Activated CD4-positive, CD25-positive, alpha-beta regulatory T cell treated with anti-CD3 and anti-CD28 coated beads, Interleukin-2, amount 50 U/mL, for 72 hours (primary cell): Measurements from ENCODE around the gene TCP11.
"Not testable (repeated sequence)": the region's sequence is repeated elsewhere in the genome, so short reads cannot be mapped to it uniquely, and the experiment has no call there.

Source experiments
- DNase-seq: peaks from one replicate; pipeline ENCODE4 v3.0.0; 2021

TCP11 gene

DNA sequence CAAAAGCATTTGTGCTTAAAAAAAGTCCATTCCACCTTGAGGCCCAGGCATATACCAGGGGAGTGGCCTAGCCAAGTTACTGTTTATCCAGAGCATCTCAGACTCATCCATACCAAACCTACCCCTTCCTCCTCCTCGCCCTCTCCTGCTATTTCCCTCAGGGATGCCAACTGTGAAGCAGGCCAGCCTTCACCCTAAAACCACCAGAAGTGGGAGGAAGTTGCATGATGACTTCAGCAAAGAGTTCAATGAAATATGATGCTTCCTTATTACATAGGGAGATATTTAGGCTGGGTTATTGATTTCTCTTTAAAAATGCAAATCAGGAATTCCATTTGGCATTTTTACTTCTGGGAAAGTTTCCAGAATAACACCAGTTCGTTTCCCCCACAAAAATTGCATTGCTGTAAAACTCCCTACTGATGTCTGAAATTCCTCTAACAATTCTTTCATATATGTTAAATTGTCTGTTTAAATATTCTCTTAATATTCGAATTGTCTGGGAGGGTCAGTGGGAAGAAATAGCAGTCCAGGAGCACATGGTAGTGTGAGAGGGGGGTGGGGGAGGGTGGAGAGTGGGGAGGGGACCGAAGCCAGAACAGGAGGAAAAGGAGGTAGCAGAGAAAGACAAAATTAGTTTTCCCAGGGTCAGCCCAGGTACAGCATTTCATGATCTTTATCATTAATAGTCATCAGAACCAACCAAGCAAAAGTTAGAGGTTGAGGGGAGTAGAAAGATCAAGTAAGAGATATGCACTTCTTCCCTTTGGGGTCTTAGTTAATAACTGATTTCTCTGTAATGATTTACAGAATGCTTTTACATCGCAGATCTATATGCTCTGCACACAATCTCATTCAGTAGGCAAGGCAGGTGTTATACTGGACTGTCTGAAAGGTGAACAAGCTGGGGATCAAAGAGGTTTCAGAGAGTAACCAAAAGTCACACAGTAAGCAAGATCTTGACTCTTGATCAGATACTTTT is 1.7 kb upstream of the TCP11 start:
- no peak for DNase-seq

- no peak for DNase-seq
These were observed 516 bp downstream of the TCP11 start for GRCh38 chr6:35140639-35141006.

DNA sequence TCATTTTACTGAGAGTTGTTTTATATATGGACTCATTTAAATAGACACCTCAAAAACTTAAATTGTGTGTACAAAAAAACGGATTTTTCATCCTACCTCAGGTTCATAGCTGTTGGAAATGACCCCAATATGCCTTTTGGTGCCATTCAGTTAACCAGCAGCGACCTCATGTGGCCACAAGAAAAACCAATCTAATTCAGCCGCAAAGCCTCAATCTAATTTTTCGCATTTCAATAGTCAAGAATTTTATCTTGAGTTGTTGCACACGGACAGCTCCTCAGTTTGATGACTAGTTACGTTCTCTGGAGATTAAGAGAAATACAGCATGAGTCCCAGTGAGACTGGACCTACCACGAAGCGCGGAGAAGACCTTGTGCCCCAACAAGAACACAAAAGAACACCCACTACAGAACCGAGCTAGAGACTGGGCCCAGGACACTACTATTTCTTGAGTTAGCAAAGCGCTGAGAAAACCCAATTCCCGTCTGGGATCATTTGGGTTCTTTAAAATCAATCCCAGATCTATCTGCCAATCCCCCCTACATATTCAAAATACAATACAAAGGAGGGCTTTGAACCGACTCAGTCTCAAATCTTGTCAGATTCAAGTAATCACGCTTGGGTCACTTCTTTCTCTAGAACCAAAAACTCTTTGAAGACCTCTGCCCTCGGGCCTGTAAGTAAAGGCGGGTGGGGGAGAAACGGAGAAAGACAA is 1.1 kb downstream of the TCP11 start:
- DNase-seq: peak; percentile 39

DNA sequence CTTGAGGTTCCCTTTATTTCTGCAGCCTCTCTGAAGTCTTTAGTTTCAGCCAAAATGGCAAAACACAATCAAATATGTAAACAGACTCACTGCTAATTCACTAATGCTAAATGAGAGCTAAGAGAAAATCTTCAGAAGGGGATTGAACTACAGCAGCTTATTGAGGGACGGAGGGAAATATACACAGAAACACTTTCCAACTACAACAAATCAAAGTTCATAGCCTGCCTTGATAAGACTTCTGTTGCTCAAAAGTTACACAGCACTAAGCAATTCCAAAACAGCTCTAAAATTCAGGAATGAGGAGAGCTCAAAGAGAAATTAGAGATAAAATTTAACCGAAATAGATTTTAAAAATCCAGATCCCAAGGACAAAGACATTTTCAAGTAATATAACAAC is 1.7 kb downstream of the TCP11 start:
- no peak for DNase-seq

DNA sequence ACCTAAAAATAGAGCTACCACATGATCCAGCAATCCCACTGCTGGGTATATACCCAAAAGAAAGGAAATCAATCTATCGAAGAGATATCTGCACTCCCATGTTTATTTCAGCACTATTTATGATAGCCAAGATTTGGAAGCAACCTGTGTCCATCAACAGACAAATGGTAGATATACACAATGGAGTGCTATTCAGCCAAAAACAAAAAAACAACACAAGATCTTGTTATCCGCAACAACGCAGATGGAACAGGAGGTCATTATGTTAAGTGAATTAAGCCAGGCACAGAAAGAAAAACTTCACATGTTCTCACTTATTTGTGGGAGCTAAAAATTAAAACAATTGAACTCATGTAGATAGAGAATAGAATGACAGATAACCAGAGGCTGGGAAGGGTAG is 2.9 kb downstream of the TCP11 start:
- not testable (repeated sequence) for DNase-seq

DNA sequence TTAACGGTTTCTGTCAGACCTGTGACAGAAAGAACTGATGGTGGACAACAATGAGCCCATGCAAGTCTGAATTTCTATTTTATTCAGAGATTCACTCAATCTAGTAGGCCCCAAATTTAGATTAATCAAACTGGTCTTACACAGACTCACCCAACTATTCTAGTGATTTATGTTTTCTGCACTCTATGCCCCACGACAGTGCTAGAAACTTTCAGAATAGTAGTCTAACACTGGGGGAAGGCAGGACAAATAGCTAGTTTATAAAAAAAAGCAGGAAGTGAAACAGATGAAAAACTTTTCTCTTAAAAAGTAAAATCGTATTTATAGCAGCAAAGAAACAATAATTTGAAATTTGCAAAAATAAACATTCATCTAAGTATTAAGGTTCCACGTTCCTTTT is 5.0 kb downstream of the TCP11 start:
- DNase-seq: no peak

- no peak for DNase-seq
These were observed 12.6 kb downstream of the TCP11 start for GRCh38 chr6:35128496-35128895.

DNA sequence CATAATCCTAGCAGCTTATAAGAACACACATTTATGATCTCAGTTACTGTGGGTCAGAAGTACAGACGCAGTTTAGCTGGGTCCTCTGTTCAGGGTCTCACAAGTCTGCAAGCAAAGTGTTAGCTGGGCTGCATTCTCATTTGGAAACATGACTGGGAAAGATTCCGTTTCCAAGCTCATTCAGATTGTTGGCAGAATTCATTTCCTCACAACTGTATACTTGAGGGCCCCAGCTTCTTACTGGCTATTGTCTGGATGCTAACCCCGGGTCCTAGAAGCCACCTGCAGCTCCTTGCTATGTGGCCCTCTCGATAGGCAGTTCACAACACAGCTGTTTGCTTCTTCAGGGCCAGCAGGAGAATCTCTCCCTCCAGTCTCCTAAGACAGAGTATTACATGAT is 13.1 kb downstream of the TCP11 start:
- no peak for DNase-seq

DNA sequence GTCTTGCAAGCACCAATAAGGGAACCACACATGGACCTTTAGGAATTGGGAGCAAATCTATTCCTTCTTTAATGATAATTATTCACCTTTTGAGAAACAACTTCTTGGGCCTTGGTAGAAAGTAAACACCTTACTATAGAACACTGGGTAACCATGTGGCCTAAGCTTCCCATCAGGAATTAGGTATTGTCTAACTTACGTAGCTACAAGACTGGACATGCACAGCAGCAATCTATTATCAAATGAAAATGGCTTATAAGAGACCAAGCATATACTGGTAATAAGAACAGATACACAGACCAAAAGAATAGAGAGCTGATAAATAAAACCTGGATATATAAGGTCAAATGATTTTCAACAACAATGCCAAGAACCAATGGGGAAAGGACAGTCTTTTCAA is 16.8 kb downstream of the TCP11 start:
- no peak for DNase-seq

DNA sequence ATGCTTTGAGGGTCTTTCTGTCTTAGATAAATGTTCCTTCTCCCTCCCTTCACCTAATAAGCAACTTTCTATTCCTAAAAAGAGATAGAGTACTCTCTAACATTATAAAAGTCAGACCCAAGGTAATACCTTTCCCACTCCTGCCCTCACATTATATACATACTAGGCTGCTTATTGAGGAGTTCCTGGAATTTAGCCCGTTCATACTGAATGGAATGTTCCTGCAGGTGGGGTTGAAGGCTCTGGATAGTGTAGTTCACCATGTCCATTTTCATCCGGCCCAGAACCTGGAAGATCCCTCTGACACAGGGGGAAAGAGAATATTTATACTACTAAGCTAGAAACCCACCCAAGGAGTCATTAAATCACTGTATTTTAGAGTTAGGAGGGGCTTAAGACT is 20.4 kb downstream of the TCP11 start:
- no peak for DNase-seq

- DNase-seq: no peak
These were observed 32.7 kb downstream of the TCP11 start for GRCh38 chr6:35108309-35108885.

- DNase-seq: not testable (repeated sequence)
These were observed 33.4 kb downstream of the TCP11 start for GRCh38 chr6:35107761-35108160.

DNA sequence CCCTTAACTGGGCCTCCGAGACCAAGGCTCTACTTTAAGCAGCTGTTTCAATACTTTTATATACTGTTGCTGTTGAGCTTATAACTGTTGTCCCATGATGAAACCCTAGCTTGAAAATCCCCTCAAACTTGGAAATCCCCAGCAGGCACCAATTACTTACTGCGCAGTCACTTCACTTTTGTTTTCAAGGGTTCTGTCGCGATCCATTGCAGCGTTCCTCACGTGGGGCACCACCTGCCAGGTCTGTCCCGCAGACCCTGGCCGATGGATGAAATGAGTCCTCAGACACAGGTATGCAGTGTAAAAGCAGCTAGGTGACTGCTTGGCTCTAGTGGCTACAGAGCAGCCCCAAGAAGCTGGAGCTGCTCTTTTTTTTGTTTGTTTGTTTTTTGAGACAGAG is 33.9 kb downstream of the TCP11 start:
- DNase-seq: not testable (repeated sequence)

DNA sequence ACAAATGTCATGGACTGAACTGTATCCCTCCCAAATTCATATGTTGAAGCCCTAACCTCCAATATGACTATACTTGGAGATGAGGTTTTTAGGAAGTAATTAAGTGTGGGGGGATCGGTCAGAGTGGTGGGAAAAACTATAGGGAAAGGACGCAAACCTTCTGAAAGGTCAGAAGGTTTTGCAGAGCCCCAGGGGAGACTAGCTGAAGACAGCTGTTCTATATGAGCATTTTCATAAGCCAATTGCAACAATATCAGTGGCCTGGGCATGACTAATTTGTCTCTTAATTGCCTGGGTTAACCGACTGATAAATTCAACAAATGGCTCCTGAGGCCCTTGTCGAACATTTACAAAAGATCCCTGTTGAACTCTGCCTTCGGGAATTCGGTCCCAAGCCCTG is 35.1 kb downstream of the TCP11 start:
- not testable (repeated sequence) for DNase-seq

DNA sequence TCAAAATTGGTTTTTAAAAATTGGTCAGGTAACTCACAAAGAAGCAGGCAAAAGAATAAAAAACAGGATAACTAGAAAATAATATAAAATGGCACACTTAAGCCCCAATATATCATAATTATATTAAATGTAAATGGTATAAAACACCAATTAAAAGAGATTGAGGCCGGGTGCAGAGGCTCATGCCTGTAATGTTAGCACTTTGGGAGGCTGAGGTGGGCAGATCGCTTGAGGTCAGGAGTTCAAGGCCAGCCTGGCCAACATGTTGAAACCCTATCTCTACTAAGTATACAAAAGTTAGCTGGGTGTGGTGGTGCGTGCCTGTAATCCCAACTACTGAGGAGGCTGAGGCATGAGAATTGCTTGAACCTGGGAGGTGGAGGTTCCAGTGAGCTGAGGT is 36.1 kb downstream of the TCP11 start:
- no peak for DNase-seq

GRCh38 chr6:35099116-35099515 is 42.0 kb downstream of the TCP11 start:
- no peak for DNase-seq

DNA sequence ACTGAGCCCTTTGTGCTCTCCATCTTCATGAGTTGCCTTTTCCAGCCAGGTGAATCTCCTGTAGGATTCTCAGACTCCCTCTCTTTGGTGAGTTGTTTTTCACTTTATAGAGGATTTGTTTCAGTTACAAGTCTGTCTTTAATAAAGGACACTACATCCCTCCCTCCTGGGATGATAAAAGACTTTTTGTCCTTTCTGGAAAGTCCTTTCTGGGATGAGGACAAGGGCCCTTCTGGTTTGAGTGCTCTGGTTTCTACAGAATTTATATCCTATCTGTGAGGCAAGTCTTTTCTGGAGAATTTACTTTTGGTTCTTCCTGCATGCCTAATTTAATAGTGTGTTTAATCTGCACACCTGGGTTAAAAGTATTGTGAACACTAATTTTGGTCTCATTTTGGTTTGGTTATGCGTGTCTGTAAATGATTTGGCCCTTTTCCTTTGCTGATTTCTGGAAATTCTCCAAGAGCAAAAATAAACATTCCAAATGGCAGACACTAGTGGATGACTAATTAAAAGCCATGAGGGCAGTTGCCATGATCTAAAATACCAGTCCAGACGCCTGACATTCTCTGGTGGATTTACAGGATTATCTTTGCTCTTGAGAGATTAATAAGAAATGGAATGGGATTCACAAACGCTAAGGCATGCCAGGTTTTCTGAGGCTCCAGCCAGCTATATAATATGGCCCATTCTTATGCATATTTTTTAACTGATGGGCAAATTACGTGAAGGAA is 44.8 kb downstream of the TCP11 start:
- DNase-seq: no peak

- no peak for DNase-seq
These were observed 47.0 kb downstream of the TCP11 start for GRCh38 chr6:35094183-35094582.

GRCh38 chr6:35093783-35094182 is 47.4 kb downstream of the TCP11 start:
- DNase-seq: no peak

DNA sequence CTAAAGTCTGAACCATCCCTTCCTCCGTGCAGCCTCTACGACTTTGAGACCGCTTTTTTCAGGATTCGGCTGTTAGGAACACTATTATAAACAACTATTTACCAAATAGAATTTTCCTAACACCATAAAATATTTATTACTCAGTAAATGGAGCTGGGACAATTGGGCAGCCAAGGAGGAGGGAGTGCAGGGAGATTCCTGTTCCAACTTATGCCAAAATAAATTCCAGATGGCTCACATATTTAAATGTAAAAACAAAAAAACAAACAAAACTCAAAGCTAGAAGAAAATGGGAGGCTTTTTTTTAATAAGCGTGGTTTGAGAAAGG is 48.1 kb downstream of the TCP11 start:
- DNase-seq: no peak

DNA sequence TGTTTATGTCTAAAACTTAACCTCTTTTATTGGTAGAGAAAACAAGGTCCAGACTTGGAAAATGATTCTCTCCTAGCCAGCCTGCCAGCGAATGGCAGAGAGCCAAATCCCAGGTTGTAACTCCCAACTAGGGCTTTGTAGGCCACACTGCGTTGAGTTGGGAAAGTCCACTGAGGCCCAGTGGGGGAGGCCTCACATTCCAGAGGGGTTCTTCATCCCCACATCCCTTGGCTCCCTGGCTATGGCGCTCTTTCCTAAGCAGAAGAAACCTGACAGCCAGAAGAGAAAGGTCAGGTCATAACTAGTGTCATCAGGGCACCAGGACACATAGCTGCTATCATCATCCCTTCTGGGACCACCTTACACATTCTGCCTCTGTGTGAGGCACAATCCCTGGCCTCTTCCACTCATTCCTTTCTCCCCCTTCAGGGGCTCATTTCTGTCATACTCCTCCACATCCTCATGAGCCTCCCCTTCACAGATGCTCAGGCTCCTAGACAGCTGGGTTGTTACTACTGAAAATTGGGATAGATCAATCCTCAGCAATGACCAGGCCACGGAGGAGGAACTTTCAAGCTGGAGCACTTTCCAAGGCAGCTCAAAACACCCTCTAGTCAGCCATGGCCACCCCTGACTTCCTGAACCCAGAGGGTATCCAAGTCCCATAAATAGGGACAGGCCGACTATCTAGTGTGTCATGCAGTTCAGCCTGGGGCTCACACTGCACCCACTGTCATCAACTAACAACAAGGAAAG is 48.6 kb downstream of the TCP11 start:
- no peak for DNase-seq

DNA sequence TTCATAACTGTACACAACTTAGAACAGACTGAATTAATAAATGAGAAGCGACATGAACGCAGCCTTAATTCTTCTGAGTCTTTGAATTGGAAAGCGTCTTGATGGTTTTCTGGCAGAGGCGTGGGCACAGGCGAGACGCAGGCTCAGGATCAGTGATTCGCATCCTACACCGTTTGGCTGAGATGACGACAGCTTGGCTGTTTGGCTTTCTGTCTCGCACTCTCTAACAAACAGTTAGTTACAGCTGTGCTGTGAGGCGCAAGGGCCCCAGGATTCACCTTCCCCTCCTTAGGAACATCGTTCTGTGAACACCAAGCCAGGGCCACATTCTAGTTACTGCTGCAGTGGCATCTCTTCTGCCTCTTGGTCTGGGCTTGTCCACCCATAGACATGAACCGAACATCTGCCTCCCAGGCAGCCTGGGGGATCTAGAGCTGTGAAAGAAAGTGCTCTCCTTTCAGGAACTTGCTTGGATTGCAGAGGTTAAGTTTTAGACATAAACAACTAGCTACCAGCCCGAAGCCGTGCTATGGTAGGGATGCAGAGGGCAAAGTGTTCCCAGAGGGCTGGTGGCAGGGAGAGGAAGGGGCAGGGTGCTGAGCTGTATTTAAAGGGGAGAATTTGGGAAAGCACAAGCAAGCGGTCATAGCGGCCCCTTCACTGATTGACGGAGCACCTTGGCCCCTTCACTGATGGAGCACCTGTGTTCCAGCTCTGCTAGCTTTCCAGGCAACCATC is 49.6 kb downstream of the TCP11 start:
- no peak for DNase-seq
